Measurements from ENCODE around the gene NID1.
A peak's percentile ranks its signal among the peaks of the same experiment; 100 is the strongest.
"Not testable (repeated sequence)": the region's sequence is repeated elsewhere in the genome, so short reads cannot be mapped to it uniquely, and the experiment has no call there.

The NID1 gene

GRCh38 chr1:236007781-236008180 is 57.1 kb downstream of the NID1 start:
- ChIA-PET CTCF (no interaction called here), POLR2A (no interaction called here)
- no peak overlapping the region for H3K4me3 ChIP-seq (ENCODE audit: control insufficient read depth in 1 of 7, extremely low read depth in 1 of 7, insufficient read depth in 4 of 7, low read depth in 2 of 7, low read length in 6 of 7)
- WGBS (ENCODE audit: insufficient coverage): 100% methylated on average over 2 of the region's 3 CpGs
- H3K36me3 ChIP-seq (ENCODE audit: control insufficient read depth in 4 of 4, insufficient read depth in 4 of 4, low read length in 3 of 4): no peaks in the 10 kb centered on the region
- no peaks in the 10 kb centered on the region for H3K27me3 ChIP-seq (replicated peaks in 2 of 5; ENCODE audit: control insufficient read depth in 4 of 5, insufficient read depth in 5 of 5, low read length in 4 of 5)
- H3K27ac ChIP-seq (ENCODE audit: insufficient read depth in 1 of 2, low read depth in 1 of 2, low read length in 2 of 2, poor library complexity in 1 of 2, severe bottlenecking in 2 of 2): no peak overlapping the region
- H3K9me3 ChIP-seq (ENCODE audit: control extremely low read depth in 1 of 5, control insufficient read depth in 4 of 5, insufficient read depth in 2 of 5, low read depth in 1 of 5, low read length in 4 of 5): no peaks in the 10 kb centered on the region
- DNase-seq: no peak
- H3K4me1 ChIP-seq (ENCODE audit: control extremely low read depth in 1 of 4, control insufficient read depth in 4 of 4, insufficient read depth in 4 of 4, low read length in 3 of 4): no peaks in the 10 kb centered on the region

GRCh38 chr1:236003058-236003457 is 61.8 kb downstream of the NID1 start:
- H3K27ac ChIP-seq (ENCODE audit: insufficient read depth in 1 of 2, low read depth in 1 of 2, low read length in 2 of 2, poor library complexity in 1 of 2, severe bottlenecking in 2 of 2); H3K27me3 ChIP-seq (replicated peaks in 2 of 5; ENCODE audit: control insufficient read depth in 4 of 5, insufficient read depth in 5 of 5, low read length in 4 of 5); CTCF ChIA-PET; H3K9me3 ChIP-seq (ENCODE audit: control extremely low read depth in 1 of 5, control insufficient read depth in 4 of 5, insufficient read depth in 2 of 5, low read depth in 1 of 5, low read length in 4 of 5); POLR2A ChIA-PET; H3K36me3 ChIP-seq (ENCODE audit: control insufficient read depth in 4 of 4, insufficient read depth in 4 of 4, low read length in 3 of 4); DNase-seq; H3K4me3 ChIP-seq (ENCODE audit: control insufficient read depth in 1 of 7, extremely low read depth in 1 of 7, insufficient read depth in 4 of 7, low read depth in 2 of 7, low read length in 6 of 7); H3K4me1 ChIP-seq (ENCODE audit: control extremely low read depth in 1 of 4, control insufficient read depth in 4 of 4, insufficient read depth in 4 of 4, low read length in 3 of 4): not testable (repeated sequence)
- 93% methylated on average over 8 of the region's 9 CpGs for WGBS (ENCODE audit: insufficient coverage)

- H3K9me3 ChIP-seq (ENCODE audit: control extremely low read depth in 1 of 5, control insufficient read depth in 4 of 5, insufficient read depth in 2 of 5, low read depth in 1 of 5, low read length in 4 of 5): no peaks in the 10 kb centered on the region
- H3K4me3 ChIP-seq (ENCODE audit: control insufficient read depth in 1 of 7, extremely low read depth in 1 of 7, insufficient read depth in 4 of 7, low read depth in 2 of 7, low read length in 6 of 7): no peak overlapping the region
- H3K4me1 ChIP-seq (ENCODE audit: control extremely low read depth in 1 of 4, control insufficient read depth in 4 of 4, insufficient read depth in 4 of 4, low read length in 3 of 4): peaks cover 4 to 7% (median 5%) of the 10 kb centered on the region in 4 experiments
- POLR2A ChIA-PET: no interaction called here
- no peak overlapping the region for H3K27ac ChIP-seq (ENCODE audit: insufficient read depth in 1 of 2, low read depth in 1 of 2, low read length in 2 of 2, poor library complexity in 1 of 2, severe bottlenecking in 2 of 2)
- WGBS (ENCODE audit: insufficient coverage): 94% methylated on average over 11 of the region's 11 CpGs
- no peaks in the 10 kb centered on the region for H3K36me3 ChIP-seq (ENCODE audit: control insufficient read depth in 4 of 4, insufficient read depth in 4 of 4, low read length in 3 of 4)
- CTCF ChIA-PET: no interaction called here
- H3K27me3 ChIP-seq (replicated peaks in 2 of 5; ENCODE audit: control insufficient read depth in 4 of 5, insufficient read depth in 5 of 5, low read length in 4 of 5): no peaks in the 10 kb centered on the region
- no peak for DNase-seq
Measured at GRCh38 chr1:236002572-236002971, 62.3 kb downstream of the NID1 start.

- Histone ChIP-seq H3K36me3 (ENCODE audit: control insufficient read depth in 4 of 4, insufficient read depth in 4 of 4, low read length in 3 of 4) (no peaks in the 10 kb centered on the region), H3K27me3 (replicated peaks in 2 of 5; ENCODE audit: control insufficient read depth in 4 of 5, insufficient read depth in 5 of 5, low read length in 4 of 5) (no peaks in the 10 kb centered on the region), H3K27ac (ENCODE audit: insufficient read depth in 1 of 2, low read depth in 1 of 2, low read length in 2 of 2, poor library complexity in 1 of 2, severe bottlenecking in 2 of 2) (no peak overlapping the region), H3K9me3 (ENCODE audit: control extremely low read depth in 1 of 5, control insufficient read depth in 4 of 5, insufficient read depth in 2 of 5, low read depth in 1 of 5, low read length in 4 of 5) (no peaks in the 10 kb centered on the region), H3K4me1 (ENCODE audit: control extremely low read depth in 1 of 4, control insufficient read depth in 4 of 4, insufficient read depth in 4 of 4, low read length in 3 of 4) (peaks cover 4 to 7% (median 5%) of the 10 kb centered on the region in 4 experiments), H3K4me3 (ENCODE audit: control insufficient read depth in 1 of 7, extremely low read depth in 1 of 7, insufficient read depth in 4 of 7, low read depth in 2 of 7, low read length in 6 of 7) (no peak overlapping the region)
- ChIA-PET POLR2A (no interaction called here), CTCF (no interaction called here)
- no peak for DNase-seq
- 98% methylated on average over 7 of the region's 7 CpGs for WGBS (ENCODE audit: insufficient coverage)
Measured at GRCh38 chr1:236002025-236002390, 62.9 kb downstream of the NID1 start.

- Histone ChIP-seq H3K4me3 (ENCODE audit: control insufficient read depth in 1 of 7, extremely low read depth in 1 of 7, insufficient read depth in 4 of 7, low read depth in 2 of 7, low read length in 6 of 7) (no peak overlapping the region), H3K9me3 (ENCODE audit: control extremely low read depth in 1 of 5, control insufficient read depth in 4 of 5, insufficient read depth in 2 of 5, low read depth in 1 of 5, low read length in 4 of 5) (no peaks in the 10 kb centered on the region), H3K27ac (ENCODE audit: insufficient read depth in 1 of 2, low read depth in 1 of 2, low read length in 2 of 2, poor library complexity in 1 of 2, severe bottlenecking in 2 of 2) (no peak overlapping the region), H3K27me3 (replicated peaks in 2 of 5; ENCODE audit: control insufficient read depth in 4 of 5, insufficient read depth in 5 of 5, low read length in 4 of 5) (no peaks in the 10 kb centered on the region), H3K4me1 (ENCODE audit: control extremely low read depth in 1 of 4, control insufficient read depth in 4 of 4, insufficient read depth in 4 of 4, low read length in 3 of 4) (peaks cover 4 to 7% (median 5%) of the 10 kb centered on the region in 4 experiments), H3K36me3 (ENCODE audit: control insufficient read depth in 4 of 4, insufficient read depth in 4 of 4, low read length in 3 of 4) (no peaks in the 10 kb centered on the region)
- POLR2A ChIA-PET: no interaction called here
- 89% methylated on average over 5 of the region's 6 CpGs for WGBS (ENCODE audit: insufficient coverage)
- CTCF ChIA-PET: no interaction called here
- DNase-seq: no peak
Measured at GRCh38 chr1:236000781-236001180, 64.1 kb downstream of the NID1 start.

- Histone ChIP-seq H3K4me1 (ENCODE audit: control extremely low read depth in 1 of 4, control insufficient read depth in 4 of 4, insufficient read depth in 4 of 4, low read length in 3 of 4) (peaks cover 4 to 7% (median 5%) of the 10 kb centered on the region in 4 experiments), H3K27ac (ENCODE audit: insufficient read depth in 1 of 2, low read depth in 1 of 2, low read length in 2 of 2, poor library complexity in 1 of 2, severe bottlenecking in 2 of 2) (no peak overlapping the region), H3K9me3 (ENCODE audit: control extremely low read depth in 1 of 5, control insufficient read depth in 4 of 5, insufficient read depth in 2 of 5, low read depth in 1 of 5, low read length in 4 of 5) (no peaks in the 10 kb centered on the region), H3K4me3 (ENCODE audit: control insufficient read depth in 1 of 7, extremely low read depth in 1 of 7, insufficient read depth in 4 of 7, low read depth in 2 of 7, low read length in 6 of 7) (no peak overlapping the region), H3K36me3 (ENCODE audit: control insufficient read depth in 4 of 4, insufficient read depth in 4 of 4, low read length in 3 of 4) (no peaks in the 10 kb centered on the region), H3K27me3 (replicated peaks in 2 of 5; ENCODE audit: control insufficient read depth in 4 of 5, insufficient read depth in 5 of 5, low read length in 4 of 5) (no peaks in the 10 kb centered on the region)
- 70% methylated on average over 3 of the region's 8 CpGs for WGBS (ENCODE audit: insufficient coverage)
- CTCF ChIA-PET: no interaction called here
- DNase-seq: peak; percentile 6 to 52 (median 49)
- POLR2A ChIA-PET: no interaction called here
Measured at GRCh38 chr1:235999259-235999925, 65.5 kb downstream of the NID1 start.

- DNase-seq: no peak
- CTCF ChIA-PET: no interaction called here
- no peak overlapping the region for H3K27ac ChIP-seq (ENCODE audit: insufficient read depth in 1 of 2, low read depth in 1 of 2, low read length in 2 of 2, poor library complexity in 1 of 2, severe bottlenecking in 2 of 2)
Measured at GRCh38 chr1:235998812-235999211, 66.1 kb downstream of the NID1 start.

More at GRCh38 chr1:235998812-235999211, 66.1 kb downstream of the NID1 start:
- no peaks in the 10 kb centered on the region for H3K27me3 ChIP-seq (replicated peaks in 2 of 5; ENCODE audit: control insufficient read depth in 4 of 5, insufficient read depth in 5 of 5, low read length in 4 of 5)
- H3K4me3 ChIP-seq (ENCODE audit: control insufficient read depth in 1 of 7, extremely low read depth in 1 of 7, insufficient read depth in 4 of 7, low read depth in 2 of 7, low read length in 6 of 7): no peak overlapping the region
- 83% methylated on average over 4 of the region's 6 CpGs for WGBS (ENCODE audit: insufficient coverage)
- H3K9me3 ChIP-seq (ENCODE audit: control extremely low read depth in 1 of 5, control insufficient read depth in 4 of 5, insufficient read depth in 2 of 5, low read depth in 1 of 5, low read length in 4 of 5): no peaks in the 10 kb centered on the region
- H3K4me1 ChIP-seq (ENCODE audit: control extremely low read depth in 1 of 4, control insufficient read depth in 4 of 4, insufficient read depth in 4 of 4, low read length in 3 of 4): peaks cover 4 to 7% (median 5%) of the 10 kb centered on the region in 4 experiments
- POLR2A ChIA-PET: no interaction called here
- no peaks in the 10 kb centered on the region for H3K36me3 ChIP-seq (ENCODE audit: control insufficient read depth in 4 of 4, insufficient read depth in 4 of 4, low read length in 3 of 4)
